OCI-LY7 (cell line): ENCODE data around the gene MAP3K20. TPM values are rescaled to one million over a fixed set of nuclear protein-coding genes. Genes with fewer than 3 reads are reported as not detected.

ENCODE experiments used
- BruUV-seq: library from RNA; stranded (reverse); fragments of 400-500 nt; replicated peaks from 2 replicates; lab custom pipeline; 2021; lab: Mats Ljungman, UMichigan
- CTCF ChIA-PET: fragments of 300-600 bp; sonication (Branson Sonifier 250); formaldehyde crosslinking; loops from one replicate; lab custom pipeline; 2022; ENCODE audit warnings: antibody characterized with exemption; ENCODE audit not compliant: unreplicated experiment; lab: Charles Lee
- POLR2A ChIA-PET: fragments of 300-600 bp; sonication (Branson Sonifier 250); formaldehyde crosslinking; loops from one replicate; lab custom pipeline; 2022; ENCODE audit warnings: antibody characterized with exemption; lab: Charles Lee
- DNase-seq: peaks from one replicate; pipeline ENCODE4 v3.0.0-alpha.2; 2015; ENCODE audit warnings: low spot score
- H2AFZ ChIP-seq: fragments of 200-600 bp; sonication (generic), shearing (Covaris generic); 2 replicates; pipeline ENCODE4 v1.6.1; 2014; ENCODE audit warnings: mild to moderate bottlenecking, antibody characterized with exemption, low read length, moderate library complexity
- H3K27ac ChIP-seq: fragments of 200-600 bp; sonication (generic); 2 replicates; pipeline ENCODE4 v1.5.1; 2014; ENCODE audit warnings: mixed run types, low read depth, mild to moderate bottlenecking, moderate library complexity, low read length, inconsistent platforms; ENCODE audit not compliant: poor library complexity, severe bottlenecking
- H3K36me3 ChIP-seq: fragments of 200-600 bp; sonication (generic); 2 replicates; pipeline ENCODE4 v1.6.1; 2014; ENCODE audit warnings: mild to moderate bottlenecking, antibody characterized with exemption, low read length, moderate library complexity, mixed read lengths; ENCODE audit not compliant: insufficient read depth
- H3K4me1 ChIP-seq: fragments of 200-600 bp; sonication (generic); 2 replicates; pipeline ENCODE4 v1.5.1; 2014; ENCODE audit warnings: mild to moderate bottlenecking, low read length; ENCODE audit not compliant: insufficient read depth, poor library complexity, severe bottlenecking
- H3K4me2 ChIP-seq: fragments of 200-600 bp; sonication (generic); 2 replicates; pipeline ENCODE4 v1.6.1; 2014; ENCODE audit warnings: mild to moderate bottlenecking, low read length
- H3K4me3 ChIP-seq: fragments of 200-600 bp; sonication (generic); 2 replicates; pipeline ENCODE4 v1.5.1; 2014; ENCODE audit warnings: mild to moderate bottlenecking, low read depth, low read length; ENCODE audit not compliant: poor library complexity, severe bottlenecking
- H3K79me2 ChIP-seq: fragments of 200-600 bp; sonication (generic); 2 replicates; pipeline ENCODE4 v1.6.1; 2016; ENCODE audit warnings: low read depth, mild to moderate bottlenecking, low read length, moderate library complexity, mixed read lengths; ENCODE audit not compliant: insufficient read depth
- H3K9me2 ChIP-seq: fragments of 200-600 bp; sonication (generic); 2 replicates; pipeline ENCODE4 v1.6.1; 2016; ENCODE audit warnings: mild to moderate bottlenecking, low read length, mixed read lengths; ENCODE audit not compliant: insufficient read depth
- H3K9me3 ChIP-seq: fragments of 200-600 bp; sonication (generic); 2 replicates; pipeline ENCODE4 v1.6.1; 2014; ENCODE audit warnings: mild to moderate bottlenecking, mixed run types, low read length, mixed read lengths
- H4K20me1 ChIP-seq: fragments of 200-600 bp; sonication (generic); 2 replicates; pipeline ENCODE4 v1.6.1; 2014; ENCODE audit warnings: mild to moderate bottlenecking, antibody characterized with exemption, low read length, moderate library complexity, mixed read lengths; ENCODE audit not compliant: insufficient read depth
- CTCF ChIP-seq: fragments of 200-600 bp; sonication (generic); conservative IDR thresholded peaks from 2 replicates; pipeline ENCODE4 v1.5.1; 2014; ENCODE audit warnings: mild to moderate bottlenecking, antibody characterized with exemption, low read length, moderate library complexity, mixed read lengths
- EZH2phosphoT487 ChIP-seq: fragments of 200-600 bp; sonication (generic); IDR thresholded peaks from 2 replicates; pipeline ENCODE4 v1.6.1; 2018; ENCODE audit warnings: low read depth, borderline replicate concordance, mild to moderate bottlenecking, mixed run types, antibody characterized with exemption, low read length, moderate library complexity, mixed read lengths
- intact Hi-C: fragments of 100-400 bp; cut with micrococcal nuclease; formaldehyde crosslinking; loops from one replicate; pipeline ENCODE4 v1.10.0; 2022; ENCODE audit not compliant: unreplicated experiment
- total RNA-seq, 2 experiments: library from RNA; depleted of rRNA in 1 of 2; stranded (reverse); fragments of >200 nt in 1 of 2; shearing (Covaris generic) in 1 of 2; gene quantifications; 2 replicates each; pipeline ENCODE4 v1.2.3, GENCODE V29; 2014 to 2022

Gene MAP3K20
- total RNA-seq, 2 experiments from 2014 or later = 8.2 to 17.9 TPM

GRCh38 chr2:173094731-173095130 lies 19.1 kb downstream of the MAP3K20 start:
- TF ChIP-seq EZH2phosphoT487 (no peak), CTCF (no peak)
- no peaks in the 10 kb centered on the region for H3K9me2 ChIP-seq
- no peaks in the 10 kb centered on the region for H3K9me3 ChIP-seq
- no peaks in the 10 kb centered on the region for H4K20me1 ChIP-seq
- H3K27ac ChIP-seq = no peak overlapping the region
- POLR2A ChIA-PET = interaction anchor here (0.5 kb wide), 2 partner anchors 39 to 741 kb away, joined by 3 to 4 read pairs; no protein-coding TSS in a partner anchor
- H3K4me1 ChIP-seq = no peaks in the 10 kb centered on the region
- no TSS peak for BruUV-seq
- H3K4me3 ChIP-seq = no peak overlapping the region
- H3K79me2 ChIP-seq = no peaks in the 10 kb centered on the region
- CTCF ChIA-PET = no interaction called here
- H3K36me3 ChIP-seq = peaks cover 25% of the 10 kb centered on the region
- DNase-seq = no peak
- no peak overlapping the region for H3K4me2 ChIP-seq
- H2AFZ ChIP-seq = no peak overlapping the region
- intact Hi-C loops = no loop called here

- no peak overlapping the region for H2AFZ ChIP-seq
- no peaks in the 10 kb centered on the region for H3K4me1 ChIP-seq
- H3K4me3 ChIP-seq = no peak overlapping the region
- ChIA-PET POLR2A (interaction anchor here (0.5 kb wide), 2 partner anchors 38 to 740 kb away, joined by 3 to 4 read pairs; no protein-coding TSS in a partner anchor), CTCF (no interaction called here)
- H3K9me3 ChIP-seq = no peaks in the 10 kb centered on the region
- peaks cover 25% of the 10 kb centered on the region for H3K36me3 ChIP-seq
- intact Hi-C loops = no loop called here
- DNase-seq = no peak
- H3K27ac ChIP-seq = no peak overlapping the region
- BruUV-seq = no TSS peak
- H3K79me2 ChIP-seq = no peaks in the 10 kb centered on the region
- TF ChIP-seq EZH2phosphoT487 (no peak), CTCF (no peak)
- no peaks in the 10 kb centered on the region for H4K20me1 ChIP-seq
- H3K9me2 ChIP-seq = no peaks in the 10 kb centered on the region
- H3K4me2 ChIP-seq = no peak overlapping the region
Measured at GRCh38 chr2:173095356-173095755, 19.7 kb downstream of the MAP3K20 start.

GRCh38 chr2:173099271-173099670 lies 23.6 kb downstream of the MAP3K20 start:
- ChIA-PET CTCF (no interaction called here), POLR2A (interaction anchor here (0.7 kb wide), 1 partner anchor 1109 kb away, joined by 5 read pairs; no protein-coding TSS in a partner anchor)
- intact Hi-C loops = no loop called here

More at GRCh38 chr2:173099271-173099670, 23.6 kb downstream of the MAP3K20 start:
- Histone ChIP-seq H3K36me3 (no peaks in the 10 kb centered on the region), H3K4me3 (no peak overlapping the region), H3K9me2 (no peaks in the 10 kb centered on the region), H3K4me2 (no peak overlapping the region), H4K20me1 (no peaks in the 10 kb centered on the region), H3K4me1 (no peaks in the 10 kb centered on the region), H2AFZ (no peak overlapping the region), H3K9me3 (no peaks in the 10 kb centered on the region), H3K79me2 (no peaks in the 10 kb centered on the region), H3K27ac (no peak overlapping the region)
- BruUV-seq = no TSS peak
- TF ChIP-seq CTCF (no peak), EZH2phosphoT487 (no peak)
- no peak for DNase-seq
